Activated CD8-positive, alpha-beta memory T cell treated with anti-CD3 and anti-CD28 coated beads for 24 hours (primary cell): Measurements from ENCODE around the gene OSBPL7.

Experiments used
- DNase-seq: peaks from one replicate; pipeline ENCODE4 v3.0.0-alpha.2; 2020

The OSBPL7 gene

GRCh38 chr17:47820033-47820789, 1.4 kb downstream of the OSBPL7 start:
- DNase-seq: no peak

- no peak for DNase-seq
Measured at GRCh38 chr17:47819475-47819874, 2.1 kb downstream of the OSBPL7 start.

- DNase-seq: no peak
Measured at GRCh38 chr17:47818002-47818695, 3.4 kb downstream of the OSBPL7 start.

GRCh38 chr17:47816947-47817346, 4.6 kb downstream of the OSBPL7 start:
- DNase-seq: no peak

GRCh38 chr17:47816111-47816735, 5.4 kb downstream of the OSBPL7 start:
- no peak for DNase-seq

GRCh38 chr17:47815106-47815918, 6.3 kb downstream of the OSBPL7 start:
- DNase-seq: no peak

- no peak for DNase-seq
Measured at GRCh38 chr17:47813512-47814031, 8.0 kb downstream of the OSBPL7 start.

- DNase-seq: no peak
Measured at GRCh38 chr17:47813077-47813476, 8.5 kb downstream of the OSBPL7 start.

- no peak for DNase-seq
Measured at GRCh38 chr17:47812146-47812920, 9.3 kb downstream of the OSBPL7 start.

- DNase-seq: no peak
Measured at GRCh38 chr17:47811709-47812108, 9.9 kb downstream of the OSBPL7 start.

- no peak for DNase-seq
Measured at GRCh38 chr17:47810901-47811635, 10.5 kb downstream of the OSBPL7 start.

- DNase-seq: no peak
Measured at GRCh38 chr17:47810200-47810821, 11.3 kb downstream of the OSBPL7 start.

- DNase-seq: no peak
Measured at GRCh38 chr17:47808830-47809480, 12.6 kb downstream of the OSBPL7 start.

- DNase-seq: no peak
Measured at GRCh38 chr17:47808036-47808829, 13.4 kb downstream of the OSBPL7 start.

GRCh38 chr17:47807421-47807820, 14.2 kb downstream of the OSBPL7 start:
- no peak for DNase-seq

GRCh38 chr17:47806913-47807255, 14.7 kb downstream of the OSBPL7 start:
- no peak for DNase-seq

- DNase-seq: no peak
Measured at GRCh38 chr17:47806026-47806912, 15.3 kb downstream of the OSBPL7 start.

- peak; percentile 47 for DNase-seq
Measured at GRCh38 chr17:47804461-47804860, 17.1 kb downstream of the OSBPL7 start.
